ENCODE results near the gene AUNIP. TPM values are rescaled to one million over a fixed set of nuclear protein-coding genes. Genes with fewer than 3 reads are reported as not detected.

The AUNIP gene
- total RNA-seq, 1 experiment from 2014 or later = 12.1 TPM

- Histone ChIP-seq H3K4me3 (replicated peaks in 1 of 2; ENCODE audit: low read depth in 1 of 2, low read length in 2 of 2) (no peak overlapping the region), H3K9me2 (ENCODE audit: insufficient read depth) (no peaks in the 10 kb centered on the region), H4K20me1 (ENCODE audit: insufficient read depth) (no peaks in the 10 kb centered on the region), H3K27ac (ENCODE audit: low read depth, low read length) (no peak overlapping the region; the same call in 1 of the 2 replicates), H3K79me2 (ENCODE audit: insufficient read depth, low read length) (no peaks in the 10 kb centered on the region), H3K4me1 (ENCODE audit: control insufficient read depth in 1 of 2, insufficient read depth in 2 of 2, low read length in 2 of 2) (peaks cover 0 to 4% of the 10 kb centered on the region in 2 experiments; a peak in 1 of 4 replicates), H3K36me3 (ENCODE audit: control insufficient read depth in 1 of 2, insufficient read depth in 2 of 2, low read length in 2 of 2) (no peaks in the 10 kb centered on the region; a peak in 1 of 4 replicates), H3K9me3 (ENCODE audit: control insufficient read depth in 1 of 2, insufficient read depth in 1 of 2, low read depth in 1 of 2, low read length in 2 of 2) (no peaks in the 10 kb centered on the region), H3K9ac (ENCODE audit: low read length) (no peak overlapping the region), H3K27me3 (ENCODE audit: insufficient read depth, low read length) (no peaks in the 10 kb centered on the region), H2AFZ (ENCODE audit: low read depth, low read length, poor library complexity, severe bottlenecking) (no peak overlapping the region), H3K4me2 (ENCODE audit: low read length) (no peak overlapping the region)
- no peak for DNase-seq (ENCODE audit: low read depth, low spot score)
- no TSS peak for BruUV-seq (replicated peaks)
- RAD21 ChIA-PET (ENCODE audit: low non-redundant PET in 1 of 2, low total read pairs in 2 of 2, uncharacterized antibody in 2 of 2, unreplicated experiment in 2 of 2) = no interaction called here
- intact Hi-C loops (cut with micrococcal nuclease) = no loop called here
- CTCF ChIA-PET = interaction anchor here (1.4 to 1.7 kb wide), 3 partner anchors 11 to 306 kb away, joined by 4 to 11 read pairs (median 6); no protein-coding TSS in a partner anchor
- no peak for TF ChIP-seq POLR2A (IDR thresholded peaks at IDR 0.05; ENCODE audit: borderline replicate concordance, extremely low read depth, insufficient read depth, insufficient read length)
- TF ChIP-seq TCF7L2 (IDR thresholded peaks at IDR 0.05; ENCODE audit: borderline replicate concordance, extremely low read depth, insufficient read depth, insufficient read length) = no peak
- TF ChIP-seq JUND (IDR thresholded peaks at IDR 0.05) = no peak
- no peak for TF ChIP-seq CEBPB (IDR thresholded peaks at IDR 0.05; ENCODE audit: low read depth)
- no peak for TF ChIP-seq FOSL1 (IDR thresholded peaks at IDR 0.05; ENCODE audit: low read depth)
- no peak for TF ChIP-seq CTCF (IDR thresholded peaks at IDR 0.05 in 2 of 3, conservative IDR thresholded peaks at IDR 0.05 in 1 of 3; ENCODE audit: borderline replicate concordance in 1 of 3, insufficient read depth in 1 of 3, low read depth in 2 of 3, low read length in 2 of 3)
- TF ChIP-seq EZH2phosphoT487 (IDR thresholded peaks at IDR 0.05; ENCODE audit: borderline replicate concordance) = no peak
- TF ChIP-seq SP1 (IDR thresholded peaks at IDR 0.05; ENCODE audit: low read depth) = no peak
- no peak for TF ChIP-seq EGR1 (IDR thresholded peaks at IDR 0.05; ENCODE audit: low read depth)
- TF ChIP-seq REST (IDR thresholded peaks at IDR 0.05; ENCODE audit: low read depth) = no peak
- TF ChIP-seq ZBTB33 (IDR thresholded peaks at IDR 0.05; ENCODE audit: extremely low read depth, insufficient replicate concordance, low read length) = no peak
- no peak for TF ChIP-seq YY1 (IDR thresholded peaks at IDR 0.05; ENCODE audit: extremely low read depth, insufficient replicate concordance, low read depth, low read length)
- no peak for TF ChIP-seq RAD21 (IDR thresholded peaks at IDR 0.05; ENCODE audit: low read depth)
- TF ChIP-seq SRF (IDR thresholded peaks at IDR 0.05; ENCODE audit: low read depth) = no peak
- TF ChIP-seq SIN3A (IDR thresholded peaks at IDR 0.05; ENCODE audit: low read depth) = no peak
- ATAC-seq = no peak
- POLR2A ChIA-PET = no interaction called here
These were observed 49.9 kb downstream of the AUNIP start for GRCh38 chr1:25809283-25809926.

Measured in HCT116 (cell line).